Colonic mucosa (tissue), 4 donors: ENCODE results near the gene NUP93. TPM values are rescaled to one million over a fixed set of nuclear protein-coding genes. Genes with fewer than 3 reads are reported as not detected.

Source experiments
- DNase-seq: peaks from one replicate; pipeline ENCODE4 v3.0.0-alpha.2; 2020
- H3K27ac ChIP-seq: fragments of 200-600 bp; one replicate; pipeline ENCODE4 v1.8.0; 2021
- H3K27me3 ChIP-seq: fragments of 200-600 bp; one replicate; pipeline ENCODE4 v1.8.0; 2021
- H3K36me3 ChIP-seq: fragments of 200-600 bp; one replicate; pipeline ENCODE4 v1.8.0; 2021
- H3K4me1 ChIP-seq: fragments of 200-600 bp; one replicate; pipeline ENCODE4 v1.8.0; 2021; ENCODE audit warnings: mild to moderate bottlenecking
- H3K4me3 ChIP-seq: fragments of 200-600 bp; one replicate; pipeline ENCODE4 v1.8.0; 2021
- H3K9ac ChIP-seq, 2 donors: one replicate each; pipeline ENCODE4 v1.7.0; 2013; ENCODE audit warnings: control low read depth in 2 of 2, low read depth in 2 of 2, low read length in 2 of 2
- H3K9me3 ChIP-seq: fragments of 200-600 bp; one replicate; pipeline ENCODE4 v1.8.0; 2021
- intact Hi-C: fragments of 100-400 bp; cut with DNase I; formaldehyde crosslinking; loops from one replicate; pipeline ENCODE4 v1.14.1; 2022
- total RNA-seq, 2 donors: library from RNA; stranded (reverse); fragmentation: NEBNext Ultra II Directional in 1 of 2; extraction: Animal tissue kit (Norgen Biotek cat#: 25700) in 1 of 2; gene quantifications; one replicate each; pipeline ENCODE4 v1.2.1, GENCODE V29; 2021
- TF ChIP-seq, protein P1 (sequence below): fragments of 200-600 bp; IDR thresholded peaks from one replicate; pipeline ENCODE4 v1.8.0; 2022; ENCODE audit warnings: antibody characterized with exemption, mild to moderate bottlenecking
- donor health status: healthy.
- donor health status: DM: no; HTN: no; CAD: no.
- donor health status: DM: no; HTN: no; CAD: no.

Gene NUP93
- total RNA-seq, 2 donors from 2014 or later = 33.0 to 79.2 TPM

- no peaks in the 10 kb centered on the region for H3K36me3 ChIP-seq
Measured at GRCh38 chr16:56817938-56818337, 88.0 kb downstream of the NUP93 start.

DNA sequence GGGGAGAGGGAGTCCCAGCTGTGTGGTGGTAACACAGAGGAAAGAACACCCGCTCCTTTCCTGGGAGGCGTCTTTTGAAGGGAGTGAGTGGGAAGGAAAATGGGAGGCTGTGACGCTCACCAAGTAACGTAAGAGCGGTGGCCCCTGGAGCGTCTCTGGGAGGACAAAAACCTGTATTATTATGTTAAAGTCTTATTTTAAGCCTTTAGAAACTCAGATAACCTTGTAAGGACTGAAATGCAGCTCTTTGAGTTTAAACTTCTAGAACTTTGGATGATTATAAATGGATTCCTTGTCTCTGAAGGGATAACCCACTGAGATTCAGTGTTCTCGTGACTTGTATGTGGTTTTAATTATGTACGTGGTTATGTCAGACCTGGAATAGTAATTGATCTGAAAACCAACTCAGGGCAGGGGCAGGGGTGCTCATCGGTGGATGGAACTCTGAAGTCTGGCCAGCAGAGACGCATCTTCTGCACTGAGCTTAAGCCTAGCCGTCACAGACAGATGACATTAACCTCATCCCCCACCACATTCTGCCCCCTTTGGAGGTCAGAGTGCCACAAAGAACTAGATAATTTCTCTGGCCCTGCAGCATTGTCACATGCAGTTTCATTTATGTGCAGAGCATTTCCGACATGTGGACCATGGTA lies 93.3 kb downstream of the NUP93 start:
- H3K4me3 ChIP-seq = no peak overlapping the region
- H3K9me3 ChIP-seq = no peaks in the 10 kb centered on the region
- no peaks in the 10 kb centered on the region for H3K27me3 ChIP-seq
- no peaks in the 10 kb centered on the region for H3K4me1 ChIP-seq
- TF ChIP-seq, protein P1, sequence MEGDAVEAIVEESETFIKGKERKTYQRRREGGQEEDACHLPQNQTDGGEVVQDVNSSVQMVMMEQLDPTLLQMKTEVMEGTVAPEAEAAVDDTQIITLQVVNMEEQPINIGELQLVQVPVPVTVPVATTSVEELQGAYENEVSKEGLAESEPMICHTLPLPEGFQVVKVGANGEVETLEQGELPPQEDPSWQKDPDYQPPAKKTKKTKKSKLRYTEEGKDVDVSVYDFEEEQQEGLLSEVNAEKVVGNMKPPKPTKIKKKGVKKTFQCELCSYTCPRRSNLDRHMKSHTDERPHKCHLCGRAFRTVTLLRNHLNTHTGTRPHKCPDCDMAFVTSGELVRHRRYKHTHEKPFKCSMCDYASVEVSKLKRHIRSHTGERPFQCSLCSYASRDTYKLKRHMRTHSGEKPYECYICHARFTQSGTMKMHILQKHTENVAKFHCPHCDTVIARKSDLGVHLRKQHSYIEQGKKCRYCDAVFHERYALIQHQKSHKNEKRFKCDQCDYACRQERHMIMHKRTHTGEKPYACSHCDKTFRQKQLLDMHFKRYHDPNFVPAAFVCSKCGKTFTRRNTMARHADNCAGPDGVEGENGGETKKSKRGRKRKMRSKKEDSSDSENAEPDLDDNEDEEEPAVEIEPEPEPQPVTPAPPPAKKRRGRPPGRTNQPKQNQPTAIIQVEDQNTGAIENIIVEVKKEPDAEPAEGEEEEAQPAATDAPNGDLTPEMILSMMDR = no peak
- no peak for DNase-seq
- intact Hi-C loops = no loop called here
- H3K27ac ChIP-seq = no peak overlapping the region
- no peaks in the 10 kb centered on the region for H3K36me3 ChIP-seq
- H3K9ac ChIP-seq = no peak overlapping the region

More at GRCh38 chr16:56817938-56818337, 88.0 kb downstream of the NUP93 start:
- Histone ChIP-seq H3K27ac (no peak overlapping the region), H3K4me3 (no peak overlapping the region), H3K4me1 (no peaks in the 10 kb centered on the region), H3K27me3 (no peaks in the 10 kb centered on the region), H3K9me3 (no peaks in the 10 kb centered on the region), H3K9ac (no peak overlapping the region)
- TF ChIP-seq, protein P1 = no peak
- intact Hi-C loops = no loop called here
- no peak for DNase-seq

GRCh38 chr16:56824331-56824730 lies 94.4 kb downstream of the NUP93 start:
- intact Hi-C loops = no loop called here
- H3K27ac ChIP-seq = no peak overlapping the region
- no peaks in the 10 kb centered on the region for H3K36me3 ChIP-seq
- H3K9ac ChIP-seq = peak overlapping the region in 1 of 2 donors; percentile 32
- no peaks in the 10 kb centered on the region for H3K9me3 ChIP-seq
- no peaks in the 10 kb centered on the region for H3K4me1 ChIP-seq
- H3K27me3 ChIP-seq = no peaks in the 10 kb centered on the region
- peak; percentile 40 for DNase-seq
- TF ChIP-seq, protein P1 = peak; percentile 25
- H3K4me3 ChIP-seq = no peak overlapping the region

DNA sequence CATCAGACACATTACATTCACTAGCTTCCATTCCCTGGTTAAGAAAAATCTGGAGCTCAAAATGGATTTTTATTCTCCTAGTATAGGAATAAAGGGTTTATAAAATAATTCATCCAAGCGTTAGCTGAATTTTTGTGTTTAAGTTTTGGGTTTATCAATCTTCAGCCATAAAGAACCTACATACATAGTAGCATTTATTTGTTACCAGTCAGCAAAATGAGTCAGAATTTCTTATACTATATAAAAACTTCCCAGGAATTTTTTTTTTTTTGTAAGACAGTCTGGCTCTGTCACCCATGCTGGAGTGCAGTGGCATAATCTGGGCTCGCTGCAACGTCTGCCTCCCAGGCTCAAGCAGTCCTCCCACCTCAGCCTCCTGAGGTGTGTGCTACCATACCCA lies 94.9 kb downstream of the NUP93 start:
- no peak for DNase-seq
- H3K27me3 ChIP-seq = no peaks in the 10 kb centered on the region
- H3K4me1 ChIP-seq = no peaks in the 10 kb centered on the region
- no peaks in the 10 kb centered on the region for H3K36me3 ChIP-seq
- H3K27ac ChIP-seq = no peak overlapping the region
- intact Hi-C loops = no loop called here
- no peaks in the 10 kb centered on the region for H3K9me3 ChIP-seq
- TF ChIP-seq, protein P1 = no peak
- H3K4me3 ChIP-seq = no peak overlapping the region
- no peak overlapping the region for H3K9ac ChIP-seq

DNA sequence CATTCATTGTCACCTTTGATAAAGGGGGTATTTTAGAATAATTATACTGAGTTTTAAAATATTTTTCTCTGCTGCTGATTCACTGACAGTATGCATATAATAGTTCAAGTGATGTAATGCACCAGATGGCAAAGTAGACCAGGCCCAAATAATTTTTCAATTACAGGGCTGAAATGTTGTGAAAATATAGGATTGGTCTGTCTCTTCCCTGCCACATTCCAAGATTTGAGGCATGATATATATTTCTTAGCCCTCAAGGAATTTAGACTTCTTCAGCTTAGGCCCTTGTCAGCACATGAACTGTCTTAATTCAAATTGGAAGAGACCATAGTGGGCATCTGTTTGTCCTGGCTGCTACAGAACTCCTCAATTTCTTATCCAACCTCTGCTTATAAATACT lies 95.9 kb downstream of the NUP93 start:
- intact Hi-C loops = no loop called here
- Histone ChIP-seq H3K36me3 (no peaks in the 10 kb centered on the region), H3K27me3 (no peaks in the 10 kb centered on the region), H3K27ac (no peak overlapping the region), H3K4me1 (no peaks in the 10 kb centered on the region), H3K9ac (no peak overlapping the region), H3K9me3 (no peaks in the 10 kb centered on the region), H3K4me3 (no peak overlapping the region)
- DNase-seq = no peak
- TF ChIP-seq, protein P1 = no peak
